ENCODE data around the gene PROM1. TPM values are rescaled to one million over a fixed set of nuclear protein-coding genes. Genes with fewer than 3 reads are reported as not detected.

PROM1 gene
- total RNA-seq, 1 experiment from 2014 or later: 196 TPM

GRCh38 chr4:16018841-16019240 is 65.0 kb downstream of the PROM1 start:
- peaks cover 96% of the 10 kb centered on the region for H3K36me3 Mint-ChIP-seq (ENCODE audit: insufficient read depth, unreplicated experiment)
- H3K4me3 Mint-ChIP-seq (ENCODE audit: unreplicated experiment): no peak overlapping the region
- H3K9me3 Mint-ChIP-seq (ENCODE audit: unreplicated experiment): no peaks in the 10 kb centered on the region
- no peaks in the 10 kb centered on the region for H3K4me1 Mint-ChIP-seq (ENCODE audit: low read depth, unreplicated experiment)
- intact Hi-C loops (cut with micrococcal nuclease; ENCODE audit: unreplicated experiment): no loop called here
- TF ChIP-seq CTCF (IDR thresholded peaks at IDR 0.05; ENCODE audit: insufficient read depth in 1 of 2, low read depth in 1 of 2, low read length in 1 of 2, severe bottlenecking in 1 of 2, unreplicated experiment in 1 of 2): no peak
- Histone ChIP-seq H3K9me3 (no peaks in the 10 kb centered on the region), H3K36me3 (ENCODE audit: control insufficient read depth, insufficient read depth, low read length) (no peaks in the 10 kb centered on the region; the same call in none of the 2 replicates), H3K4me3 (ENCODE audit: low read depth, low read length) (no peak overlapping the region), H3K4me1 (no peaks in the 10 kb centered on the region), H3K27me3 (replicated peaks; ENCODE audit: control insufficient read depth, insufficient read depth, low read length) (no peaks in the 10 kb centered on the region)
- H3K27ac Mint-ChIP-seq (ENCODE audit: unreplicated experiment): no peak overlapping the region
- no TSS peak for BruUV-seq (replicated peaks)
- POLR2A ChIA-PET: no interaction called here
- CTCF ChIA-PET: no interaction called here
- DNase-seq: no peak
- H3K27me3 Mint-ChIP-seq (ENCODE audit: insufficient read depth, unreplicated experiment): no peaks in the 10 kb centered on the region

- DNase-seq: no peak
- no peaks in the 10 kb centered on the region for H3K4me1 Mint-ChIP-seq (ENCODE audit: low read depth, unreplicated experiment)
- H3K4me3 ChIP-seq (ENCODE audit: low read depth, low read length): no peak overlapping the region
- H3K27me3 ChIP-seq (replicated peaks; ENCODE audit: control insufficient read depth, insufficient read depth, low read length): no peaks in the 10 kb centered on the region
- intact Hi-C loops (cut with micrococcal nuclease; ENCODE audit: unreplicated experiment): no loop called here
- CTCF ChIA-PET: no interaction called here
- no peaks in the 10 kb centered on the region for H3K4me1 ChIP-seq
- TF ChIP-seq CTCF (IDR thresholded peaks at IDR 0.05; ENCODE audit: insufficient read depth in 1 of 2, low read depth in 1 of 2, low read length in 1 of 2, severe bottlenecking in 1 of 2, unreplicated experiment in 1 of 2): no peak
- no peaks in the 10 kb centered on the region for H3K9me3 ChIP-seq
- no TSS peak for BruUV-seq (replicated peaks)
- no peak overlapping the region for H3K27ac Mint-ChIP-seq (ENCODE audit: unreplicated experiment)
- H3K4me3 Mint-ChIP-seq (ENCODE audit: unreplicated experiment): no peak overlapping the region
- H3K9me3 Mint-ChIP-seq (ENCODE audit: unreplicated experiment): no peaks in the 10 kb centered on the region
- no peaks in the 10 kb centered on the region for H3K27me3 Mint-ChIP-seq (ENCODE audit: insufficient read depth, unreplicated experiment)
- H3K36me3 ChIP-seq (ENCODE audit: control insufficient read depth, insufficient read depth, low read length): no peaks in the 10 kb centered on the region; the same call in none of the 2 replicates
- POLR2A ChIA-PET: no interaction called here
- H3K36me3 Mint-ChIP-seq (ENCODE audit: insufficient read depth, unreplicated experiment): peaks cover 95% of the 10 kb centered on the region
Measured at GRCh38 chr4:16018061-16018676, 65.7 kb downstream of the PROM1 start.

DNA sequence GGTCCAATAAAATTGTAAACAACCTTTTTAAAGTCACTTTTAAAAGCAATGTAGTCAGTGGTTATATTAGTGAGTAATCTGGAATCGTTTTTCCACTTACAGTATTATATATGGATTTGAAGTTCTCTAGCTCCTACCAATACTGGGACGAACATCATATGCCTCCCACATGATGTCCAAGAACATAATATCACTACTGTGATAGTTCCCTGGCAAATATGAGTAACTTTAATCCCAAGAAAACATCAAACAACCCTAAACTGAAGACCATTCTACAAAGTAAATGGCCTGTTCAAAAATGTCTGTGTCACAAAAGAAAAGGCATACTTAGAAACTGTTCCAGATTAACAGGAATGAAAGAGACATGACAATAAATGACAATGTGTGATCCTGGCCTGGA is 67.3 kb downstream of the PROM1 start:
- ChIA-PET POLR2A (no interaction called here), CTCF (no interaction called here)
- H3K4me1 ChIP-seq: no peaks in the 10 kb centered on the region
- no peaks in the 10 kb centered on the region for H3K4me1 Mint-ChIP-seq (ENCODE audit: low read depth, unreplicated experiment)
- no peak overlapping the region for H3K27ac Mint-ChIP-seq (ENCODE audit: unreplicated experiment)
- no peaks in the 10 kb centered on the region; the same call in none of the 2 replicates for H3K36me3 ChIP-seq (ENCODE audit: control insufficient read depth, insufficient read depth, low read length)
- H3K36me3 Mint-ChIP-seq (ENCODE audit: insufficient read depth, unreplicated experiment): peaks cover 94% of the 10 kb centered on the region
- H3K4me3 ChIP-seq (ENCODE audit: low read depth, low read length): no peak overlapping the region
- H3K27me3 Mint-ChIP-seq (ENCODE audit: insufficient read depth, unreplicated experiment): no peaks in the 10 kb centered on the region
- H3K9me3 ChIP-seq: no peaks in the 10 kb centered on the region
- no peak for DNase-seq
- H3K4me3 Mint-ChIP-seq (ENCODE audit: unreplicated experiment): no peak overlapping the region
- TF ChIP-seq CTCF (IDR thresholded peaks at IDR 0.05; ENCODE audit: insufficient read depth in 1 of 2, low read depth in 1 of 2, low read length in 1 of 2, severe bottlenecking in 1 of 2, unreplicated experiment in 1 of 2): no peak
- BruUV-seq (replicated peaks): no TSS peak
- intact Hi-C loops (cut with micrococcal nuclease; ENCODE audit: unreplicated experiment): no loop called here
- no peaks in the 10 kb centered on the region for H3K9me3 Mint-ChIP-seq (ENCODE audit: unreplicated experiment)
- no peaks in the 10 kb centered on the region for H3K27me3 ChIP-seq (replicated peaks; ENCODE audit: control insufficient read depth, insufficient read depth, low read length)
